A549 (cell line): ENCODE results near the gene DPPA2.

ENCODE experiments used
- CTCF ChIP-seq: fragments of >200 bp; sonication (Bioruptor Twin); formaldehyde crosslinking; IDR thresholded peaks from 3 replicates; pipeline ENCODE4 v1.5.1; 2016
- EP300 ChIP-seq, 2 experiments: fragments of >200 bp; sonication (Bioruptor Twin); formaldehyde crosslinking; IDR thresholded peaks; 2 replicates in 1 of 2; 3 replicates in 1 of 2; pipeline ENCODE4 v1.6.1; 2016 to 2017
- KDM1A ChIP-seq: fragments of 200-600 bp; sonication (generic); IDR thresholded peaks from 2 replicates; pipeline ENCODE4 v1.6.1; 2016; ENCODE audit warnings: low read depth, mild to moderate bottlenecking

- TF ChIP-seq EP300 (IDR thresholded peaks at IDR 0.05), result no peak
- TF ChIP-seq CTCF, result no peak
- TF ChIP-seq KDM1A, result no peak
Observed at GRCh38 chr3:109330405-109330804, 14.1 kb upstream of the DPPA2 start.
